TTC549 (cell line): Measurements from ENCODE around the gene NRP2.
A peak's percentile ranks its signal among the peaks of the same experiment; 100 is the strongest.

Source experiments
- FAIRE-seq: peaks from 2 replicates; lab custom pipeline; 2012; peaks lifted over from hg19 to GRCh38; lab: Jason Lieb, UNC

Gene NRP2

DNA sequence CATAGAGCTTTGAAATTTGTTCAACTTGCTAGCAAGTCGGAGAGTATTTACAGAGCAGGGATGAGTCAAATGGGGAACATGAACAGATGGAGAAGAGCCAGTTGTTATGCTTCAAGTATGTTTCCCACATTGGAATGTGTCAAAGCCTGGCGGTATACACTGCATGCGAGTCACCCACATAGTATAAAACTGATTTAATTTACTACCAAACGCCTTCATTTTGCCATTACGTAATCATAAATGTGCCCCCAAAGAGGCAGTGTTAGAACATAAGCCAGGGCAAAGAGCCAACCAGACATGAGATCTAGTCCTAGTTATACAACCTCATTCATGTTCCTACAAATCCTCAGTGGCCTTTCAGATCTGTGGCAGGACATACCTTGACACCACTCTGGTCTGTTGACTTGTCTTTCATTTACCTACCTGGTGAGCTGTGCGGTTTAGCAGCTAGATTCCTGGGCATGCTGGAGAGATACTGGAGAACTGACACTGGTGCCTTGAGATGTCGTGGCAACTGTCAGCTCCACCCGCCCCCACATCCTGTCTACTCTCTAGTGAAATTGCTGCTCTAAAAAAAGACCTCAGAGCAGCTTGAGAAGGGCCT, 21.7 kb upstream of the NRP2 start:
- FAIRE-seq = no peak

GRCh38 chr2:205661281-205661680, 21.0 kb upstream of the NRP2 start:
- no peak for FAIRE-seq

DNA sequence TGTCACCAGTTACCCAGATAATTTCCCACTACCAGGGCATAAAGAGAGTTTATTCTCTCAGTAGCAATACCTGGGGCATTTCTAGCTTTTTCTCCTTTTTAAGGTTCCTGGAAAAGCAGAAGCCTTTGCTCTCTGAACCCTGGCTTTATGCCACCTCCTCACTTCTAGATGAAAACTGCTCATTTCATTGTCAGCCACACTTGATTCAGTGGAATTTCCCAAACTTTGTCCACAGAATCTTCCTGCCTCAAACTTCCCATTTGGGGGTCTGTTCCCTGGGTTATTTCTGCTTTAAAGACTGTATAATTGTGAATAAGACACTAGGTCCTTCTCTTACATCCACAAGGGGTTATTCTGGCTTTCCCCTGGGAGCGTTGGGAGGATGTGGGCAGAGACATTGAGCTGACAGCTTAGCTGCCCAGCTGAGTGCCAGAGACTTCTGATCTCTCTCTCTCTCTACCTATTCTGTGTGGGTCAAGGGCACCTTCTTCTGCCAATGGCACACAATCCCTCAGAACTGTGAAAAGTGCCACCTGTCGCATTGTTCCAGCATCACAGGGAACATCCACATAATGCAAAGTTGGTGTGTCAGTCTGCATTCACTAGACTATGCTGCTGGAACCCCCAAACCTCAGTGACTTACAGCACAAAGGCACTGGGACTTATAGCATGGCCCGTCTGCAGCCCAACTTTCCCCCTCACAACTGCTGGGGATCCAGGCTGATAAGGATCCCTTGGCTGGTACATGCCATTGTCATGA, 19.9 kb upstream of the NRP2 start:
- FAIRE-seq = no peak

GRCh38 chr2:205665791-205666190, 16.5 kb upstream of the NRP2 start:
- no peak for FAIRE-seq

DNA sequence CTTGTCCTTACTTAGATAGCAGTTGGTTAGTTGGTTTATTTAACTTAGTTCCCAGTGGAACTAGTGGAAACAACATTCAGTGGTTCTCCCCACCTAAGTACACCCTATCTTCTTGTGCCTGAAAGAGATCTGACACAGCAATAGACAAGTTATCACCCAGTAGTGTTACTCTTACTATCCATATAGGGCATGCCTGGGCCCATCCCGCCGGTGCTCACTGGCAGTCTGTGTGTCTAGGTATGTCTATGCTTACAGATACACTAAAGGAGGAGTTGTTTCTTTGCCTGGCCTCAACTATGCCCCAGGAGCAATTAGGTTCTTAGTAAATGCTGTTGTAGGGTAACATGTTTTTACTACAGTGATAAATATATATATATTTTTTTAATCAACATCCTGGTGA, 12.0 kb upstream of the NRP2 start:
- FAIRE-seq = no peak

- no peak for FAIRE-seq
These were observed 9.0 kb upstream of the NRP2 start for GRCh38 chr2:205673312-205673711.

- peak; percentile 94 for FAIRE-seq
These were observed 6.3 kb upstream of the NRP2 start for GRCh38 chr2:205675861-205676516.

GRCh38 chr2:205678541-205679142, 3.7 kb upstream of the NRP2 start:
- no peak for FAIRE-seq

GRCh38 chr2:205679410-205680009, 2.8 kb upstream of the NRP2 start:
- FAIRE-seq = no peak

GRCh38 chr2:205680067-205680466, 2.2 kb upstream of the NRP2 start:
- no peak for FAIRE-seq

GRCh38 chr2:205680903-205681302, 1.4 kb upstream of the NRP2 start:
- FAIRE-seq = no peak

DNA sequence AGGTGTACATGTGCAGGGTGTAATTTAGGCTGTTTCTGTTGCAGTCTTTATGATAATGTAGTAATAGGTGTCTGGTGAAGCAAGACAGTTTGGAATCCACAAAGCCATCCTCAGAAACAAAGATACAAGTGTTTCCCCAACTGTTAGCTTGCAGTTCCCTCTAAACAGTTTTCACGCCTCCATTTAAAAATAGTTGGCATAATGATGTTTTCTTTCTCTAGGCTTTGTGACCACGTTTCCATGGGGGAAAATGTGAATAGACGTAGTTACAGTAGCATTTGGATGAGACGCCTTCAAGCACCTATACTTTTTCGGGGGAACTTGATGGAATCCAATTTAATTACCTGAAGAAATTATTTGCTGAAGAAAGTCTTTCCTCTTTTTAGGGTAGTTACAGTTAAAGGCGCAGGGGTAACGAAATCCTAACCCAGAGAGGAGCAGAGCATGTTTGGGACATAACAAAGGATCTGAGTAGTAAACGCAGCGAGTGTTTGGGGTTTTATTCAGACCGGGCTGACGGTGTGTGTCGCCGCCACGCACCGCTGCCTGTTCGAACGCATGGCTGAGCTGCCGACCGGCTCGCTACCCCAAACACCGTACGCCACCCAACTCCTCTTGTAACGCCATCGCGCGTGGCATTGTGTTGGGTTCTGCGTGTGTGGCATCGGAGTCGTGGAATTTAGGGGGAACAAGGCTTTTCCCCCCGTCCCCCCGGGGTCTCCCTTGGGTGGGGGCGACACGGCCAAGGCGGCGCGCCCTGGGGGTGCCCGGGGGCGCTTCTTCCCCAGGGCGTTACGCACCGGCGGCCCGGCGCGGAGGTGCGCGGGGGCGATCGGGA, 681 bp upstream of the NRP2 start:
- FAIRE-seq = no peak

DNA sequence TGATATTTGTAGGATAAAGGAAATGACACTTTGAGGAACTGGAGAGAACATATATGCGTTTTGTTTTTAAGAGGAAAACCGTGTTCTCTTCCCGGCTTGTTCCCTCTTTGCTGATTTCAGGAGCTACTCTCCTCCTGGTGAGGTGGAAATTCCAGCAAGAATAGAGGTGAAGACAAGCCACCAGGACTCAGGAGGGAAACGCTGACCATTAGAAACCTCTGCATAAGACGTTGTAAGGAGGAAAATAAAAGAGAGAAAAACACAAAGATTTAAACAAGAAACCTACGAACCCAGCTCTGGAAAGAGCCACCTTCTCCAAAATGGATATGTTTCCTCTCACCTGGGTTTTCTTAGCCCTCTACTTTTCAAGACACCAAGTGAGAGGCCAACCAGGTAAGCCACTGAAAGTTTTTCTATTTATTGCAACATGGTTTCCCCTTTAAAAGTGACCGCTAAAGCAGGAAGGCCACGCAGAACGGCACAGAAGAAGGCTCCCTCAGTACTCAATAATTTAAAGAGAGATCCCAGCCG, 735 bp downstream of the NRP2 start:
- FAIRE-seq = no peak

DNA sequence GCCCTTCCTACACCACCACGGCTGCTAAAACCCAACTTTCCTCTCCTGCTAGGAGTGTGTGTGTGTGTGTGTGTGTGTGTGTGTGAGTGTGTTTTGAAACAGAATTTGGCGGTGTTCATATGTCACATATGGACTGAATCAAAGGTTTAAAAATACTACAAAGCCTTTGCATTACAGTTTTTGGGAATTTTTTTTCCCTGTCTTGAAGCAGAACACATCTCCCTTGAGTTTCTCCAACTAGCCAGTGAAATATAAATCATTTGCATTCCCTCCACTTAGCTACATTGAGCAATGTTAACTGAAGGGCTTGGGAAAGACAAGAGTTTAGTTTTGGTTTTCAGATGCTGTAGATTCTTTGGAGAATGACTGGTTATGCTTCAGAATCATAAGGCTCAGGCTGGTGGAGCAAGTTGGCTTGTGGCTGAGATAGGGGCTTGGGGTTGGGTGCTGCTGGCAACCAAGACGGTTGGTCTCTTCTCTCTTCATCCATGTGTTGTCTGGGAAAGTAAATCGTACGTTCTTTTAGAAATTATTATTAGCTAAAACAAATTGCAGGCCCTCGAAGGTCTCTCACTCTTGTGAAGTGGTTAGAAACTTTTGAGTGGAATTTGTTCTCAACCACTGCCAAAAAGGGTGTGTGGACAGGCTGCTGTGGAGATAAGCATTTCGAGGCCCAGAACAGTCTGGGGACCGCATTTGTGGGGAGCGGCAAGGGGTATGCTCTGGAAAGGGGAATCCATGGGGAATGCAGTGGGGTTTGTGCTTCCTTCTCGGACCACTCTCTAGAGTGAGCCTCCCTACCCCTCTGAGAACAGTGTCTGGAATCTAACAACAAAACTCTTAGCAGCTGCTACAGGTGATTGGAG, 1.4 kb downstream of the NRP2 start:
- no peak for FAIRE-seq

GRCh38 chr2:205684871-205685313, 2.6 kb downstream of the NRP2 start:
- FAIRE-seq = no peak

DNA sequence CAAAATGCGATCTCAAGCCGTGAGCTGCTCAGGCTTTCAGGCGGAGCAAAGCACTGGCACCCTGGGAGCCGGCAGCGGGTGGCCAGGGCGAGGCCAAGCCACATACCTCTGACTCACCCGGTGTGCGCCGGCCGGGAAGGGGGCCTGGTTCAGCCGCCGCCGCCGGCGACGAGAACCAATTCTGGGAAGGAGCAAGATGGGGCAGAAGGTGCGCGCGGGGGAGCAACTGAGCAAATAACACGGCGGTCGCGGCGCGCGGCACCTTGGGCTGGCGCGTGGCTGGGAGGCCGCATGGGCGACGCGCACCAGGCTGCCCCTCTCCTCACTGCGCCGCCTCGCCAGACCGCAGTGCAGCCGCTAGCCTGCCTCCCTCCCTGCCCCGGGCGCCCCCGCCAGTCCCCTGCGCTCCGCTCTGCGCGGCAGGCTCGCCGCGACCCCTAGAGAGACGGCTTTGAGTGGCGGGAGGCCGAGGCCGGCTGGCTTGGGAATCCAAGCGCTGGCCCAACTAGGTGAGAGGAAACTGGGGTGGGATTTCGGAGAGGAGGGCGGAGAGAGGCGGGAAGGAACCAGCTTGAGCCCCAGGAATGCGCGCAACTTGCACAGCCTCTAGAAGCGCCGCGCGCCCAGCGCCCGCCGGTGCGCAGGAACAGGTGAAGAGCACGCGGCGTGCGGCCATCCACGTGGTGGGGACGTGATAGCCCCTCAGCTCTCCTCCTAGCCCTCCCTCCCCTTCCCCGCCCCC, 3.2 kb downstream of the NRP2 start:
- FAIRE-seq = no peak

DNA sequence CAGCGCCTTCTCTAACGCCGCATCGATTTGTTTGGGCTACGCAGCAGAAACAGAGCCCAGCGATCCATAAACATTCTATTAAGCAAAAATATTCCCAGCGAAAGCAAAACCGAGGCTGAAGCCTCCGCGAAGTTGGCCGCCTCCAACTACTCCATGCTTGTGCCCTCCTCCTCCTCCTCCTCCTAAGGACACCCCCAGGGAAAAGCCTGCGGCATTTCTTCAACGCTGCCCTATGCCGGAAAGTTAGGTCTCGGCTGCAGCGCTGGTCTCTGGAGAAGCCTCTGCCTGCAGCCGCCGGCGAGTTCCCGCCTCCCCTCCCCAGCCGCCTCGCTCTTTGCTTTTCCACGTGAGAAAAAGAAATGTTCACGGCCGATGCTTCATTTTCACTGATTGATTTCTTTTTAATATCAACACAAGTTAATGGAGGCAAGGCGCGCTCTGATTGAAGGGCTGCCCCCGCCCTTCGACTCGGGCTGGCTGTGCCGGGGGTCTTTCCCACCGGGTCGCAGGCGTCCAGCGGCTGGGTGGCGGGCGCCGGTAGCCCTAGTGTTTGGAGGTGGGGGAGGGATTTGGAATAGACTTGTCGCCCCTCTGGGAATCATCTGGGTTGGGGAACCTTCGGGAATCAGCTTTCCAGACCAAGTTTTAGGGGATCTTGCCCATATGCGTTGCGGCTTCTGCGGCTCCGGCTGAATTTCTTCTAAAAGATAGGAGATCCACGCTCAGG, 3.9 kb downstream of the NRP2 start:
- no peak for FAIRE-seq

GRCh38 chr2:205686783-205687640, 4.7 kb downstream of the NRP2 start:
- no peak for FAIRE-seq
